ENCODE data around the gene FBLN2. TPM values are rescaled to one million over a fixed set of nuclear protein-coding genes. Genes with fewer than 3 reads are reported as not detected.

Gene FBLN2
- total RNA-seq, 1 experiment from 2014 or later = not detected

DNA sequence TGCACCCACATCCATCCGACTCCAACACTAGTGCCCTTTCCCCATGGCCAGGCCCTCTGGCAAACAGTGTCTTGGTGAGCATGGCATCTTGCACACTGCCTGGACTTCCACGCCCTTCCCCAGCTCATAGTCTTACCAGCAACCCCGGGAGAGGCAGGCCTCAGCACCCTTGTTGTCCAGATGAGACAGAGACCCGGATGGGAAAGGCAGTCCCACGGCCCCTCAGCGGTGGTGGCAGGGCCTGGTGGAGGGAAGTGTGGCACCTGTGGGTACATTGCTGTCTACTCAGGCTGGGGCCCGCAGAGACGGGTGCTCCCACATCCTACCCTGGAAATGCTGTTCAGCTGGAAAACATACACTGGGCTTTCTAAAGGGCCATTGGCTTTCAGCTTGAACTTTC, 40.4 kb upstream of the FBLN2 start:
- Histone ChIP-seq H3K4me1 (peaks cover 8% of the 10 kb centered on the region; the same call in 1 of the 2 replicates), H3K27me3 (no peaks in the 10 kb centered on the region), H3K9me3 (replicated peaks) (no peaks in the 10 kb centered on the region), H3K36me3 (no peaks in the 10 kb centered on the region), H3K4me3 (no peak overlapping the region), H3K27ac (no peak overlapping the region)
- no peak for DNase-seq

DNA sequence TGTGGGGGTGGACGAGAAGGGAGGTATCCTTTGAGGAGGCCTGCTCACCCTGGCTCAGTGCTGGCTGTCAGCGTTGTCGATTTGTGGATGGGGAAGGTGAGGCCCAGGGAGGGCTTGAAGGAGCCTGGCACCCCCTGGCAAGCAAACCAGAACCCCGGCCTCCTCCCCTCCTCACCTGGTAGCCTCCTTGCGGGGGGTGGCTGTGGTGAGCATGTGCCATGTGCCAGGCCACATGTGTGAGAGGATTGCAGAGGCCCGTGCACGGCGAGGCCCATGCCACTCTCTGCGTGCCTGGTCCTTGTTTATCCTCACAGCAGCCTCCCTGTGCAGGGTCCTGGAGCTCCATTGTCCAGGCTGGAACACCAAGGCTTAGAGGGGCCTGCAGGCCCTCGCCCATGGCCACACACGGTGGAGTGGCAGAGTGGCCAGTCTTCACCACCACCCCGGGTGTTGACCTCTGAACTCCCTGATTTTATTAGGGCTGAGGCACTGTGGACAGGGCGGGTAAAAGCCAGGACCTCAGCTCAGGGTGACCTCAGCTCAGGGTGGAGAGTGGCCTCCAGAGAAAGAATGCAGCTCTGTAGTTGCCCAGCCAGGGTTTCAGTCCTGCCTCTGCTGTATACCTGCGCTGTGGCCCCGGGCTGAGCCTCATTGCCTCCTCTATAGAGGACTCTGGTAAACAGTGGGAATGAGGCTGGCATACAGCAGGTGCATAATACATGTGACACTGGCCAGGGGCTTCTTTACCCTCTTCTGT, 39.7 kb upstream of the FBLN2 start:
- Histone ChIP-seq H3K27ac (no peak overlapping the region), H3K4me1 (peaks cover 8% of the 10 kb centered on the region; the same call in 1 of the 2 replicates), H3K36me3 (no peaks in the 10 kb centered on the region), H3K4me3 (no peak overlapping the region), H3K9me3 (replicated peaks) (no peaks in the 10 kb centered on the region), H3K27me3 (no peaks in the 10 kb centered on the region)
- no peak for DNase-seq

DNA sequence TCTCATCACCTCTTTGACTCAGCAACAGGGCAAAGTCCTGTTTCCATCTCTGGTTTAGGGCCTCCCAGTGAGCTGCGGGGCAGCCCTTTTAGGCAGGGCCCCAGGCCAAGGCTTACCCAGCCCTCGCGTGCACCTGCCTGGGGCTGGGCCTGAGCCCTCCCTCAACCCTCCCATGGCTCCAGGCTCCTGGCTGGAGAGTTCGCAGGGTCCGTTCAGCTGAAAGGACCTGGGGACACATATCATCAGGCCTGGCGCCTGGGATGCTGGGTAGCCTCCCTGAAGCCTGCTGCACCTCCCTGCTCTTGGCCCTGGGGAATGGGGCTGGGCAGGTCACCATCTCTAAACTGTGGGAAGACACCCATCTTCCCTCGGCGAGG, 39.1 kb upstream of the FBLN2 start:
- no peaks in the 10 kb centered on the region for H3K9me3 ChIP-seq (replicated peaks)
- H3K4me3 ChIP-seq = no peak overlapping the region
- H3K27me3 ChIP-seq = no peaks in the 10 kb centered on the region
- no peak for DNase-seq
- peaks cover 8% of the 10 kb centered on the region; the same call in 1 of the 2 replicates for H3K4me1 ChIP-seq
- H3K27ac ChIP-seq = no peak overlapping the region
- H3K36me3 ChIP-seq = no peaks in the 10 kb centered on the region

DNA sequence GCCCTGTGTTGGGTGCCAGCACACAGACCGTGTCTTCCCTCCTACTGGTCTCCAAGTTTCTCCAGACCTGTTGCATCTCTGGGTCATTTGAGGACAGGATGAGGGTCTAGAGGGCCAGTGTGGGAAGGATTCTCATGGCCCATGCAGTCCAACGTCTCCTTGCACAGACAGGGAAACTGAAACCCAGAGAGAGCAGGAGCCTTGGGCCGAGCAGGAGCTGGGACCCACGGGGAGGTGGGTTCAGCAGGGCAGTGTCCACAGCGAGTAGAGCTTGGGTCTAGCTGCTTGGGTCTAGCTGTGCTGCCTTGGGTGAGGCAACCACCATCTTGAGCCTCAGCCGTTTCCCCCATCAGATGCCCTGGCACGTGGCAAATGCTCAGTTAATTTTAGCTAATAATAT, 36.5 kb upstream of the FBLN2 start:
- Histone ChIP-seq H3K27ac (no peak overlapping the region), H3K4me3 (no peak overlapping the region)
- DNase-seq = no peak

DNA sequence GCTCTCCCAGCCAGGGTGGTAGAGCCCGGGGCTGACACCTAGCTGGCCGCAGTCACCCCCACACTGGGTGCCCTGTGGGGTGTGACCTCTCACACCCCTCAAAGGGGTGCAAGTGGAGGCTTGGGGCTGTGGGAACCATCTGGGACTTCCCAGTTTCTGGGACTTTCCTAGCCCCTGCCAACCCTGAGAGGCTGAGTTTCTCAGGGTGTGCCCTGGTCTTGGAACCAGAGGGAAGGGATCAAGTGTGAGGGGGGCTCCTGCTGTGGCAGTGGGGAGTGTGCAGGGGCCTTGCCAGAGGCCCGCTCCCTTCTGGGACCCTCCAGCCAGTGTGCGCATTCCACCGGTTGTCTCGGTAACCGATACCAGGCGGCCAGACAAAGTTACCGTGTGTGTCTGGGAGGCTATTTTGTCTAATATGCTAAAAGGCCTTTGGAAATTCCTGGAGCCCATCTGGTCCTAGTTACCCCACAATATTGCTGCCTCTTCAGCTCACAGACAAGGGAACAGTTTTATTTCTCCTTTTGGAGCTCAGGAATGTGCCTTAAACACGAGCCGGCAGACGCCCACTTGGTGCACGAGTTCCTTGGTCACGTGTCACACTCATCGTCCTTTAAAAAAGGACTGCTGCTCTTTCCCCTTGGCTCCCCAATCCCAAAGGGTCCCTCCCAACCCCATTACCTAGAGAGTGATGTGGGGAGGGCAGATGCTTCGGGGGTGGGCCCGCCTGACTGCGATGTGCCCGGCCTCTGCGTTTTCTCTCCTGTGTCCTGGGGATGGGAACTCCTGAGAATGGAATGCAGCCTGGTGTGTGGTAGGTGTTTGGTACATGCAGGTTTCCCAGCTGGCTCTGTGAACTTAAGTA, 35.6 kb upstream of the FBLN2 start:
- Histone ChIP-seq H3K4me3 (no peak overlapping the region), H3K27me3 (peaks cover 6% of the 10 kb centered on the region), H3K4me1 (no peaks in the 10 kb centered on the region; the same call in 1 of the 2 replicates), H3K27ac (no peak overlapping the region), H3K9me3 (replicated peaks) (no peaks in the 10 kb centered on the region), H3K36me3 (no peaks in the 10 kb centered on the region)
- DNase-seq = no peak

More for the DNA sequence above, 36.5 kb upstream of the FBLN2 start:
- Histone ChIP-seq H3K4me1 (peaks cover 6% of the 10 kb centered on the region; the same call in 1 of the 2 replicates), H3K27me3 (0 out of 2 replicates have a peak, but pooled peaks cover 3% of the 10 kb centered on the region), H3K36me3 (no peaks in the 10 kb centered on the region), H3K9me3 (replicated peaks) (no peaks in the 10 kb centered on the region)

DNA sequence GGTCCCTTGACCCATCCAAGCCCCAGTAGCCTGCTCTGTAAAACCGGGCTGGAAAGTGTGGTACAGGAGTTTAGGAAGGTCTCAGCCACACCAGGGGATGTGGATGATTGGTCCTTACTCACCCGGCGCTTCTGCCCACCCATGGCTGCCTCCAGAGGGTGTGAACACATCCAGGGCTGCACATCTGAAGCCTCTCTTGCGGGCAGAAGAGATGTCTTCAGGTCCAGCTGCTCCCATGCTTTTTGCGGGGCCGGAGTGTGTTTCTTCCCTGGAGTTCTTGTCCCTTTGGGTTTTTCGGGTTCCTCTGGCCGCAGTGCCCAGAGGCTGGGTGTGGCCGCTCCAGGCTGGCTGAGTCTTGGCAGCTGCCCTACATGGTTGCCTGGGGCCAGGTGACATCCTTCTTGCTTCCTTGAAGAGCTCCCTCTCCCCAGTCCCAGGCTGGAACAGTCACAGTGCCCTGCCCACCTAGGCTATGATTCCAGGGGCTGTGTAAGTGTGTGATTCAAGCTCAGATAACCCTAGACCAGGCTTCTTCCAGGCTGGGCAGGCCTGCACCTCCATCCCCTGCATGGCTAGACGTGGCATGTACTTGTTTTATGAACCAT, 34.9 kb upstream of the FBLN2 start:
- Histone ChIP-seq H3K4me3 (no peak overlapping the region), H3K27ac (no peak overlapping the region), H3K36me3 (no peaks in the 10 kb centered on the region), H3K27me3 (peaks cover 14% of the 10 kb centered on the region), H3K4me1 (no peaks in the 10 kb centered on the region), H3K9me3 (replicated peaks) (no peaks in the 10 kb centered on the region)
- no peak for DNase-seq

DNA sequence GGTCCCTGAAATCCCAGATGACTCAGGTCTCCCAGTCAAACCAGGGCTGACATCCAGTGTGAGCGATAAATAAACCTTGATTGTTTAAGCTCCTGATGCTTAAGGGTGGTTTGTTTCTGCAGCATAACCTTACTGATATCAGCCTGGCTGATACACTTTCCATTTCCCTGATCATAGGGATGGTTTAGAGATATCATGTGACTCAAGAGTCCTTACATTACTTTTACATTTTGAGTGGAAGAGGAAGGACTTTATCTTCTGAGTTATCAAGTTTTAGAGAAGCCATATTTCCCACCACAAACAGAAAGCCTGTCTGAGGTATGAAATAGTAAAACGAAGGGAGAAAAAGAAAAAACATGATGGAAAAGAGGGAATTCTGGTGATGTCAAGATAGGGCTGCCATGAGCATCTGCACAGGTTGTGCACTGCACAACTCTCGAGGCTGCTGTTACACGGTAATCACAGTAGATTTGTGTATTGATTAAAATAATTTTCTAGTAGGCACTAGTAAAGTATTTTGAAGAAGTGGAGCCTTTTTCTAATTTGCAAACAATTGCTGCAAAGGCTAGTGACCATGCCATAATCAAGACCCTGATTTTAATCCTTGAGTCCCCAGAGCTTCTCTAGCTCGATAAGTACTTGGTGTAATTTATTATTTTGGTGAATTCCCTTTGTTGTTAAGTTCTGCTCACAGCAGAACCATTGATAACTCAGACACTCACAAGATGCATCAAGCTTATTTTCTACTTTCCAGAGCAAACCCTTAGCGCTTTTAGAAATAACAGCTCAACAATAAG, 34.1 kb upstream of the FBLN2 start:
- Histone ChIP-seq H3K27ac (no peak overlapping the region), H3K4me1 (no peaks in the 10 kb centered on the region), H3K27me3 (peaks cover 19% of the 10 kb centered on the region), H3K36me3 (no peaks in the 10 kb centered on the region), H3K9me3 (replicated peaks) (no peaks in the 10 kb centered on the region), H3K4me3 (no peak overlapping the region)
- DNase-seq = no peak

DNA sequence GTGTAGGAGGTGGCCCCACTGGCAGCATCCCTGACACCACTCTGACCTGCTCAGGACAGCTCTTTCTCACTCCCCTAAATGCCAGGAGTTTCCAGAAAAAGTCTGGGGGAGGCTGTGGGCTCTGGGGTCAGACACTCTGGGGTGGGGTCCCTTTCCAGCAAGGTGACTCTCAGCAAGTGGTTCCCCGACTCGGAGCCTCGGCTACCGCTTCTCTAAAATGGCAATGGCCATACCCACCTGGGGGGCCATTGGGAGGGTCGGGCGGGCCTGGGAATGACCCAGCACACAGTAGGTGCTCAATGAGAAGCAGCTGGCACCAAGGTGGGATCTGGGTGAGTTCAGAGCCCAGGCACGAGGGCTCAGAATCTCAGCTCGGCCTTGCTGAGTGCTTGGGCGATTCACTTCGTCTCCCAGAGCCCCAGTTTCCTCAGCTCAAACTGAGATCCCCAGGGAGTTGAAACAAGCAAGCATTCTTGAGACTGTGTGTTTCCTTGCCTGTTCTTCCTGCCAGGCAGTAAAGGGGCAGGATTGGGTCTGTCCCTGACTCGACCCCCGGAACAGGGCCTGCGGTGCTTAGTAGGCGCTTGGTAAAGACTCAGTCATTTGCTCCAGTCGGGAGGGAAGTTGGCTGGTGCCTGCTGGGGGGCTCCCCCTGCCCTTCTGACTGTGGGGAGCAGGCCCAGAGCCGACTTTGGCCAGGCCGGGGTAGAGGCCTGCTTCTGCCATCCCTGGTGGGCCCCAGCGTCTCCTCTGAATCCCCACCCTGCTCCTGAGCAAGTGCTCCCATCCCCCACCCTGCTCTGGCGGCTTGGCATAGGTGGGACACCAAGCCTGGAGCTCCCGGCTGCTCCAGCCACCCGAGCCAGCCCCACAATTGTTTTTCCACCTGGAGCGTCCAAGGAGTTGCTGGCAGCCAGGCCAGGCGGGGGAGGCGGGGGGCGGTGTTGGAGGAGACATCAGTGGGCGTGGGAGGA, 32.9 kb upstream of the FBLN2 start:
- Histone ChIP-seq H3K9me3 (replicated peaks) (no peaks in the 10 kb centered on the region), H3K27ac (no peak overlapping the region), H3K27me3 (peaks cover 19% of the 10 kb centered on the region), H3K4me1 (no peaks in the 10 kb centered on the region), H3K36me3 (no peaks in the 10 kb centered on the region), H3K4me3 (no peak overlapping the region)
- no peak for DNase-seq

DNA sequence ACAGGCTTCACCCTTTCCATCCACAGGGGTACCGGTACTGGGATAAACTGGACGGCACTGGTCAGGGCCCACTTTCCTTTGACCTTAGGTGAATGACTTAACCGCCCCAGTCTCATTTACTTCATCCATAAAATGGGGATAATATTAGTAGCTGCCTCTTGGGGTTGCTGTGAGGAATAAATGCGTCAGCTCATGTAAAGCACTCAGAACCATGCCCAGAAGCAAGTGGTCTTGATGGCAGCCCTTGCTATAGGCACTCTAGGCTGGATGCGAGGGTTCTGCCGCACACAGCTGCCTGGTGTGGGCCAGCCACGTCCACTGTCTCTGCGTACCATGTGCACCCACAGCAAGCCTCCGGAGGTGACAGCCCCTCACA, 32.2 kb upstream of the FBLN2 start:
- no peaks in the 10 kb centered on the region for H3K9me3 ChIP-seq (replicated peaks)
- H3K27ac ChIP-seq = no peak overlapping the region
- no peaks in the 10 kb centered on the region for H3K4me1 ChIP-seq

DNA sequence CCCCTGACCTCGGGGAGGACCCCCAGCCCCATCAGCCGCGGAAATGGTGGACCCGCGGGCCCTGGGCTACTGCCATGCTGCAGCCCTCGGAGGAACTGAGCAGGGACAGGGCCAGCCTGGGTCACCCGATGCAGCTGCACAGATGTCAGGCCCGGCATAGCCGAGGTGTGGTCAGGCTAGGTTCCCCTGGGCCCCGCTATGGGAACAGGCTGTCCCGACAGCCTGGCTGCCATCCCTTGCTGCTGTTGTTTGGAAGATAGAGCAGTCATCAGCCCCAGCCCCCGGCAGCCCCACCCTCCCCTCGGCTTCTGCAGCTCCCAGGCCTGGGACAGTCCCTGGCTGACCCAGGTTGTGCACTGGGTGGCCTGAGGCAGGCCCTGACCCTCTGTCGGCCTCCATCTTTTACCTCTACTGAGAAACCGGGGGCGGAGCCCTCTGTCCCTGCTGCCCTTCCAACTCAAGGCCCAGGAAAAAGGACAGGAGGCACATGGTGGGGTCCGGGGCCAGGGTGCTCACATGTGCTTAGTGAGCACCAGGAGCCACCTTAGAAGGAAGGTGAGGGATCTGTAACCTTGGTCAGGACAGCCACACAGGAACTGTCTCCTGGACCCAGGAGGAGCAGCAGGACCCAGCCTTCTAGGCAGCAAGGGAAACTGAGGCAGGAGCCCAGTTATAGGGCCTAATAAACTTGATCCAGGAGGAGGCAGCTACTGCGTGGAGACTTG, 31.5 kb upstream of the FBLN2 start:
- no peak for DNase-seq
- no peaks in the 10 kb centered on the region for H3K36me3 ChIP-seq

More for the DNA sequence above, 32.2 kb upstream of the FBLN2 start:
- Histone ChIP-seq H3K4me3 (no peak overlapping the region), H3K27me3 (peaks cover 19% of the 10 kb centered on the region), H3K36me3 (no peaks in the 10 kb centered on the region)
- DNase-seq = no peak

DNA sequence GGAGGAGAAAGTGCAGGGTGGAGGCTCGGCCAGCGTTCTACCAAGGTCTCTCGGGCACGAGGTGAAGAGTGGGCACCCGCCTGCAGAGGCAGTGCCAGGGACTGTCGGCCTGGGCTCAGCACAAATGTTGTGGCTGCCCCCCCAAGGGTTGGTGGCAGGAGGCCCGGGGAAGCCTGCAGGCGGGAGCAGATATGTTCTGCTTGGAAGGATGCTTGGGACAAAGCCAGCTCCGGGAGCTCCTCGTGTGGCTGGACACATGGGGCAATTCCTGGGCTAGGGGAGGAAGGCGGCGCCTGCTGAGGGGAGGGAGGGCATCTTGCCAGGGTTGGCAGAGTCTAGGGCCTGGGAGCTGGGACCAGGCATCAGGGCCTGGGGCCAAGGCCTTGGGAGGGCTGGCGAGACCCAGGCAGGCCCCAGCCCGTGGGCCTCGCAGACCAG, 30.4 kb upstream of the FBLN2 start:
- no peak overlapping the region for H3K27ac ChIP-seq
- no peaks in the 10 kb centered on the region for H3K4me1 ChIP-seq
- DNase-seq = no peak

More for the DNA sequence above, 31.5 kb upstream of the FBLN2 start:
- Histone ChIP-seq H3K4me1 (no peaks in the 10 kb centered on the region), H3K27me3 (peaks cover 19% of the 10 kb centered on the region), H3K9me3 (replicated peaks) (no peaks in the 10 kb centered on the region), H3K4me3 (no peak overlapping the region), H3K27ac (no peak overlapping the region)

DNA sequence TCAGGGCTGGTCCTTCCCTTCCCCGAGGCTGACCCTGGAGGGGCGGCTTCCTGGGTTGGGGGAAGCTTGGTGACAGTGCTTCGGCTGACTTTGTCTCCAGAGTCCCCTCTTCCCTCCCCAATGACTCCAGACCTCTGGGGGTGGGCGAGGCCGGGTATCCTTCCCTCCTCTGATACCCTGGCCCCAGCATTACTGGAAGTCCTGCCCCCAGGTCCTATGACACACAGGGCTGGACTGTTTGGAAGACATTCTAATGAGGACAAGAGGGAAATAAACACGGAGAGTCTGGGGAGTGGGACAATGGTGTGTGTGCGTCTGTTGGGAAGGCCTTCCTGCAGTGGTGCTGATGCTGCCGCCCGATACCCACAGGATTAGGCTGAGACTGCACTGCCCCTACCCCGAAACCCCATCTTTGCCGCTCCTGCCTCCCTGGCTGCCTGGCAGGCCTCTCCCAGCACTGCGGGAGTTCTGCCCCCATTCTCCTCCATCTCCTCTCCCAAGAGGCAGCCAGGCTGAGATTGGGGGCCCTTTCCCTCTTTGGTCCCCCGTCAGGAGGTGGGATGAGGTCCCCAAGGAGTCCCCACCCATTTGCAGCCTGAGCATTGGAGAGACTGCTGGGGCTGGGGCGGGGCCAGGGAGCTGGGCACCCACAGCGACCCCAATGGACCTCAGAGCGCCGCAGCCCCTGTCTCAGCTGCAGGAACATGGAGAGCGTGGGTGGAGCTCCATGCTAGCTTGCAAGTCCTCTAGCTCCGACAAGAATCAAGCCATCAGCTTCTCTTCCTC, 29.7 kb upstream of the FBLN2 start:
- H3K27ac ChIP-seq = no peak overlapping the region
- H3K9me3 ChIP-seq (replicated peaks) = no peaks in the 10 kb centered on the region
- no peaks in the 10 kb centered on the region for H3K4me1 ChIP-seq
- H3K27me3 ChIP-seq = peaks cover 19% of the 10 kb centered on the region
- H3K36me3 ChIP-seq = no peaks in the 10 kb centered on the region
- no peak overlapping the region for H3K4me3 ChIP-seq
- DNase-seq = no peak

More for the DNA sequence above, 30.4 kb upstream of the FBLN2 start:
- H3K4me3 ChIP-seq = no peak overlapping the region
- H3K36me3 ChIP-seq = no peaks in the 10 kb centered on the region
- no peaks in the 10 kb centered on the region for H3K9me3 ChIP-seq (replicated peaks)
- H3K27me3 ChIP-seq = peaks cover 19% of the 10 kb centered on the region
